Endothelial cell of hepatic sinusoid (primary cell): Measurements from ENCODE around the gene TAS1R3.

Experiments
- in situ Hi-C: cut with HindIII; loops from 2 replicates; pipeline ENCODE4 v1.10.0; 2017; ENCODE audit warnings: low sequenced_read_pairs

Gene TAS1R3

DNA sequence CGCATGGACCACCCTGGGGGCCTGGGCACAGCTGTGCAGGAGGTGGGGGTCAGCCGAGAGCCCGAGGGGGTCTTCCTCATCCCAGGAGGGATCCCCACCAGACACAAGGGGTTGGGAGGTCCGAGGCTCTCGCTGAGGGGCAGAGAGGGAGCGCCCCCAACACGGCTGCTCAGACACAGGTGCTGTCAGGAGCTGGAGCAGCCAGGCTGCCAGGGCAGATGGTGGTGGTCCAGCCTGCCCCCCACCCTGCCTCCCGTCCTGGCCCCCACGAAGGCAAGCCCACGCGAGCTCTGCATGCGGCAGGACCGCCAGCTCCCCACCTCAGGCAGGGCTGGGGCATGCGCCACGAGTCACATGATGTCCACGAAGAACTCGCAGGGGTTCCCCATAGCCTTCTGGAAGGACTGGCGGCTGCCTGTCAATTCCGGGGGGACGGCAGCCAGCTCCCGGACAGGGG lies 4.7 kb downstream of the TAS1R3 start:
- in situ Hi-C loops: no loop called here

DNA sequence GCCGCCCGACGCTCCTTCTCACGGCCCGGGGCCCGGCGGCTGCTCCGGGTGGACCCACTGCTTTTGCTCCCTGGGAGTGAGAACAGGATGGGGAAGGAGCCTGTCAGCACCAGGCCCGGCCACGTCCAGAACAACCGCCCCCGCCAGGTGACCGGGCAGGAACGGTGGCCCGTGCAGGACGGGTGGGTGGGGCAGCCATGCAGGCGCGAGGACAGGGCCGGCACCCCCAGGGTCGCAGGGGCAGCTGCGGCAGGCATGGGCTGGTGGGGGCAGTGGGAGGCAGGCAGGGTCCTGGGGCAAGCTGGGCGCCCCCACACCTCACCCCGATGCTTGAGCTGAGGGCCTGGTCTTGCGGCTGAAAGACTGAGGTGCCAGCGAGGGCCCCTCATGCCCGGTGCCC lies 5.4 kb downstream of the TAS1R3 start:
- in situ Hi-C loops: no loop called here

DNA sequence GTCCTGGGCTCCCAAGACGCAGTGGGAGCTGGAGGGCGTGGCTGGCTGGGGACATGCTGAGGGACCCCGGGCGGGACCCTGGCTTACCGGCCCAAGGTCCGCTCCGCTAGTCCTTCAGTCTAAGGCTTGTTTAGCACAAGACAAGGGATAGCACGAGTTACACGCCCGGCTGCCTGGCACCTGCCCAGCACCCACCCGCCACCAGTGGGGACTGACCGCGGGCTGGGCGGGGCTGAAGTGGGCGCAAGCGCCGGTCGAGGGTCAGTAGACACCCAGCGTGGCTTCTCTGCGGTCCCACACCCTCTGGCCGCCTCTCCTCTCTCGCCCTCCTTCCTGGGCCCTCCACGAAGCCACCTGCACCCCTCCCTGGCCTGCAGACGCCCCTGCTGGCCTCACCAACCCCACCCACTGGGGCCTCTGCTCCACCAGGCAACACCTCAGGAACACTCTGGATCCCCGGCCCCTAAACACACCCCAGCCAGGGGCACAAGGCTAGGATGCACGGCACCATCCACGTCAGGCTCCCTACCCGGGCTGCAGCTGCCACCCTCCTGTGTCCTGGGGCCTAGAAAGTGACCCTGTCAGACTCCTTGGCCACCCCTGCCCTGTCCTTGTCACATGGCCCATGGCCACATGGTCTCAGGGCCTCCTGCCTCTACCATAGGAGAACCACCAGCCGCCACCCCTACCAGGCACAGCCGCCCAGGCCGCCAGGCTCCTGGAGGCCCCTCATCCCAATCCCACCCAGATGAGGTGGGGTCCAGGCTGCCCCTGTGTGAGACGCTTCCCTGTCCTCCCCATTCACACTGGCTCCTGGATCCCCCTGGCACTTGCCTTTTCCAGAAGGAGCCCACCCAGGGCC lies 6.1 kb downstream of the TAS1R3 start:
- in situ Hi-C loops: no loop called here

DNA sequence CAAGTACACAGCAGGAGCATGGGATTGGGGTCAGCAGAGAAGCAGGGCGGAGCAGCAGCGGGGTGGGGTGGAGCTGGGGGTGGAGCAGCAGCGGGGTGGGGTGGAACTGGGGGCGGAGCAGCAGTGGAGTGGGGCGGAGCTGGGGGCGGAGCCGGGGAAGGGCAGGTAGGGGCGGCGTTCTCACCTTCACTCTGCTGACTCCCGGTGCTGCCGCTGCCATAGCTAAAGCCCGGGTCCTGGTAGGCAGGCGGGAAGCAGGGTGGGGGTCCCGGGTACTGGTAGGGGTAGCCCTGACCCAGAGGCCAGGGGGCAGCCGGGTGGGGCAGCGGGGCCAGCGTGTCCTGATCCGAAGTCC lies 6.7 kb downstream of the TAS1R3 start:
- in situ Hi-C loops: no loop called here

DNA sequence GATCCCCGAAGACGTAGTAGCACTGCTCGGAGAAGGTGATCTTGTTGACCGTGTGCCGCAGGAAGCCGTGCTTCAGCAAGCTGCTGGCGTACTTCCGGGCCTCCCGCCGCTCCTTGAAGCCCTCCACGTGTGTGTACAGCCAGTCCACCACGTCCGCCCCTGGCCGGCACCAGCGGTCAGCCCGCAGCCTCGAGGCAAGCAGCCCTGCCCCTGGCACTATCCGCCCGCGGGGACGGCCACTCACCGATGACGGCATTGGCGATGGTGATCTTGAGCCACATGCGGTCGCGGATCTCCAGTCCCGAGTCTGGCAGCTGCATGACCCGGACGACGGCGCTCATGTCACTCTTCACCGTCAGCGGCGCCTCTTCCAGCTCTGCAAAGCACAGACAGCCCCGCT lies 7.2 kb downstream of the TAS1R3 start:
- in situ Hi-C loops: no loop called here

DNA sequence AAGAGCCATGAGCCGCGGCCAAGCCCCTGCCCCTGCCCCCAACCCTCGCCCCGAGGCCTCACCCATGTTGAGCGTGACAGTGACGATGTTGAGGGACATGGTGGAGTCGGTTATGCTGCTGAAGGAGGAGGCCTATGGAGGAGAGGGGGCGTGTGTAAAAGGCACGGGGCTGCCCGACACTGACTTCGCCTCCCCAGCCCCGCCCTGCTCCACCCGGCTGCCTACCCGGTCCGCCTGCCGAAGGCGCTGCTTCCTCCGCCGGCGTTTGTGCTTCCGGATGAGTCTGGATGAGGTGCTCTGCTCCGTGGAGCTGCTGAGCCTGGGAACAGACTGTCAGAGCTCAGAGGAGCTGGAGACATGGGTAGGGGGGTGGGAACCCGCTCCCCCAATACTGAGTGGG lies 9.1 kb downstream of the TAS1R3 start:
- in situ Hi-C loops: no loop called here

DNA sequence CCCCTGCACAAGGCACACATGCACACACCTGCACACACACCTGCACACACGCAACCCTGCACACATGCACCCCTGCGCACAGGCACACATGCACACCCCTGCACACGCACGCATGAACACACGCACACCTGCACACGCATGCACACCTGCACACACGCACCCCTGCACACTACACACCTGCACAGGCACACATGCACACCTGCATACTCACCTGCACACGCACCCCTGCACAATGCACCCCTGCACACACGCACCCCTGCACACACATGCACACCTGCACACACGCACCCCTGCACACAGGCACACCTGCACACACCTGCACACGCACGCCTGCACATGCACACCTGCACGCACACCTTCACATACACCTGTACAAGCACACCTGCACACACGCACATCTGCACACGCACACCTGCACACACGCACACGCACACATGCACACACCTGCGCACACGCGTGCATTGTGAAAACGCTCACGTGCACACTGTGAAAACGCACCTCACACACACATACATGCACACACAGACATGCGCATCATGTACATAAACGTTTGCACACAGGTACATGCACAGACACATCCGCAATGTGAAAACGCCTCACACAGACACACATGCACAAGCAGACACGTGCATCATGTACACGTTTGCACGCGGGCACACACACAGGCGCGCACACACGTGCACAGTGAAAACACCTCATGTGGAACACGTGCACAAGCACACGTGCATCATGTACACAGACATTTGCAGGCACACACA lies 9.9 kb downstream of the TAS1R3 start:
- in situ Hi-C loops: no loop called here

DNA sequence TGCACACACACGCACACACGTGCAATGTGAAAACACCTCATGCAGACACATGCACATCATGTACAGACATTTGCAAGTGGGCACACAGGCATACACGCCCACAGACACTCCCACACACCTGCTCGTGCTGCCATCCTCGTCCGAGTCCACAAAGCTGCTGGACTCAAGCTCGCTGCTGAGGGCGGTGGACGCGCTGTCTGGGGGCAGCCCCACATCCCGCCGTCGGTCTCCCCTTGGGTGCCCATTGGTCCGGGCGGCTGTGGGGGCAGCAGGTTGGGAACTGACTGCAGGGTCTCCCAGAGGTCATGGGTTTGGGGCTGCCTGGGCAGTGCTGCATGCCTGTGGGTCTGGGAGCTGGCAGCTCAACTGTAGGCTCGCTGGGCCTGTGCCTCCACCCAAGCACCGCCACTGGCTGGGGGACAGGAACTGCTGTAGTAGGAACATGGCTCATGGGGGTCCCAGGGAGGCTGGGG lies 10.5 kb downstream of the TAS1R3 start:
- in situ Hi-C loops: no loop called here

DNA sequence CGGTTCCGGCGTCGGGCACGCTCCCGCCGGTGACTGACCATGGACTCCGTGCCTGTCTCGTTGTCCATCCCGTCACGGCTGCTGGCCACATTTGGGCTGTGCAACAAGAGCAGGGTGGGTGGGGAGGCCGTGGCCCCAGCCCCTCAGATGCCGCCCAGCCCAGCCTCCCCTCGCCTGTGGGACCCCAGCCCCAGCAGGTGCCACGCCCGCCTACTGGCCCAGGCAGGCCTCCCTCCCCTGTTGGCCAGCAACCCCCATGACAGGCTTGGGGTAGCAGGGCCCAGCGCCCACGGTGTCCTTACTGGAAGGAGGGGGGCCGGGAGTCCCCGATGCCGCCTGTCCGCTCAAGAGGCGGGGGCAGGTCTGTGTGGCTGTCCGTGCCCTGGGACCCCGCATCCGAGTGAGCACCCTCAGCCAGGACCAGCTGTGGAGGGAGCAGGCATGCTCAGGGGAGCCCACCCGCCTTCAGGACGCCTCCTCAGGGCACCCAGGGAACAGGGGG lies 11.0 kb downstream of the TAS1R3 start:
- in situ Hi-C loops: no loop called here

DNA sequence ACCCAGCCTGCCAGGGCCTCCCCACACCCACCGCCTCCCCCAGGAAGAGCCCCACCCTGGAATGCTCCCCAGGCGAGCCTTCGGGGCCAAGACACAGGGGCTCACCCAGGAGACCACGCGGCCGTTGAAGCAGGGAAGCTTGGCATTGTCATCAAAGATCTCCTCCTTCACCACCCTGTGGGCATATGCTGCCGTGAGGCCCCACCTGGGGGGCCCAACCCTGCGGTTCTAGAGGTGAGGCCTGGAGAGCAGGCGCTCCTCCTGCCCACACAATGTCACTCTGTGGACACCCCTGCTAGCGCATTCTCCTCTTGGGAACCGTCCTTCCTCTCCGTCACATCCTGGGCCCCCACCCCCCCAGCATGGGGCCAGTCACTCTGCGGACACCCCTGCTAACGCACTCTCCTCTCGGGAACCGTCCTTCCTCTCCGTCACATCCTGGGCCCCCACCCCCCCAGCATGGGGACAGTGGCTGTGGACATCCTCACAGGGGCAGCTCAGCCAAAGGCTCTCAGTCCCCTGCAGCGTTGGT lies 11.6 kb downstream of the TAS1R3 start:
- in situ Hi-C loops: no loop called here

DNA sequence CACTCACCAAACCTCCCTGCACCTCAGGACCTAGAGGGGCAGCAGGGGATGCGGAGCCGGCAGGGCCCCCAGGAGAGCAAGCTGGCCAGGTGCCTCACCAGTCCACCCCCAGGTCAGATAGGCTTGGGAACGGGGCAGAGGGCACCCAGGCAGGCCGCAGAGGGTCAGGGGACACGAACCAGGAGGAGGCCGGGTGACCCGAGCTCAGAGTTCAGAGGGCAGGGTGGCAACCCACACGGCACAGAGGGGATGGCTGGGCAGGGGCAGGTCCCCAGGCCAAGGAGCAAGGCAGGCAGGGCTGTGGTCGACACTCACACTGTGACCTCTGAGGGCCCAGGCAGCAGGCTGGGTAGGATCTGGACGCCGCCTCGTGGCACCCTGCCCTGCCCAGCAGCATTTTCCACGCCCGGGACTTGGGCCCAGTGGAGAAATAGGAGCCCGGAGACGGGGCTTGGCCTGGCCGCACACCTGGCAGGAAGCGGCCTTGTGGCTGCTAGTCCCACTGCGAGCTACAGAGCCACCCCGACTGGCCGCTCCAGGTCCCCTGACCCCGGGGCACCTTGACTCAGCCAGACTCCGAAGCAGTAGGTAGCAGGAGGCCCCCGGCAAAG lies 12.8 kb downstream of the TAS1R3 start:
- in situ Hi-C loops: no loop called here

DNA sequence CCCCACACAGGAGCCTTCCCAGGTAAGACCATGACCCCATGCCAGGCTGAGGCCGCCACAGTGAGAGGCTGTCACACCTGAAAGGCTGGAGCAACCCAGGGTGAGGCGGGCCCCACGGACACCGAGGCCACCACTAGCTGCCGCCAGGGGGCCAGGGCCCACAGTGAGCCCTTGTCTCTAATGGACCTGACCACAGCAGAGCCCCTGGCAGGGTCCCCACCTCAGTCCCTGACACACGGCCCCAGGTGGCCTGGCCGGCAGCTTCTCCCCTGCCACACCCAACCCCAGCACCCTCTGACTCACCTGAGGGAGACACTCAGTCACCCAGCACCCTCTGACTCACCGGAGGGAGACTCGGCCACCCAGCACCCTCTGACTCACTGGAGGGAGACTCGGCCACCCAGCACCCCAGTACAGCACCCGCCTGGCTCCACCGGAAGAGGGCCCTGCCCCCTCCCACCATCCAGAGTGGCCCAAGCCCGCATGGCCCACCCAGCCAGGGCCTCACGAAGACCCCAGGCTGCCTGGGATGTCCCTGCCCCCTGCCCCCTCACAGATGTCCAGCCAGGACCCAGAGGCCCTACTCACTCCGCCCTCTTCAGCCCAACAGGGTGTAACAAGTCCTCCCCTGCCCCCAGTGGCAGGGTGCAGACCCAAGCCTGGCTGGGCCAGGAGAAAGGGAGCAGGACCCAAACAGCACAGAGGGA lies 13.7 kb downstream of the TAS1R3 start:
- in situ Hi-C loops: no loop called here

DNA sequence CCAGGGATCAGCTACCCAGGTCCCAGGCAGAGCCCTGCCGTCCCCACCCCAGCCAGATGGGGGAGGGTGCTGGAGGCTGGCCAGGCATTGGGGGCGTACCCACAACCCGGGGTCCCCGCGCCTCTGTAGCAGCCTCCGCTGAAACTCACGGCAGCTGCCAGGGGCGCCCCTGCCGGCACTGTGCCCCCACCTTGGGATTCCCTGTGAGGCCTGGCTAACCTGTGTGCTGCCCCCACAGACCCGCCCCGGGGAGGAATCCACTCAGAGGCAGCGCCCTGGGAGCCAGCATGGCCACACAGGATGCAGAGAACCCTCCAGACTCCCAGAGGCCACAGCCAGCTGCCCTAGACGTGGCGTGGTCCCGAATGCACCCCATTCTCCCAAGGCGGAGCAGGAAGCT lies 14.3 kb downstream of the TAS1R3 start:
- in situ Hi-C loops: no loop called here

DNA sequence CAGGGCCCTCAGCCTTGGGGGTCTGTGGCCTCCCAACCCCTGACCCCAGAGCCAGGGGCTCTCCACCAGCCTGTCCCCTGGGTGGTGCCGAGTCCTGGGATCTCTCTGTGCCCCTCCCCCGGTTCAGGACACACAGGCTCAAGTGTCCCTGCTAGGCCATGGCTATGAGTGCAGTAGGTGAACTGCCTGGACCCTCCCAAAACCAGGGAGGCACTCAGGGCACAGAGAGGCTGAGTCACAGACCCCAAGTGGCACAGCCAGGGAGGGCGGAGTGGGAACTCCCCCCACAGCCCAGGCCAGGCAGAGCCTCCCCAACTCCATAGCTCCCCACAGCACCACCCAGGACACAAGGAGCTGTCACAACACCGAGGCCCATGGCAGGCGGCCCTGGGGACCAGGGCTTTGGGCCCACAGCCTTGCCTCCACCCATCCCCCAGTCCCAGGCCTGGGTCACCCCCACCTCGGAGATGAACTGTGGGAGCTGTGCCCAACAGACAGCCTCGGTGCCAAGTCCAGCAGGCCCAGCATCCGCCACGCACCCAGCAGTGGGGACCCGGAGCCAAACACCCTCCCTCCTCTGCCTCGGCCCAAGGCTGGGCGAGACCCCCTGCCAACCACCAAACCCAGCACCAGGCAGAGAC lies 14.9 kb downstream of the TAS1R3 start:
- in situ Hi-C loops: no loop called here

DNA sequence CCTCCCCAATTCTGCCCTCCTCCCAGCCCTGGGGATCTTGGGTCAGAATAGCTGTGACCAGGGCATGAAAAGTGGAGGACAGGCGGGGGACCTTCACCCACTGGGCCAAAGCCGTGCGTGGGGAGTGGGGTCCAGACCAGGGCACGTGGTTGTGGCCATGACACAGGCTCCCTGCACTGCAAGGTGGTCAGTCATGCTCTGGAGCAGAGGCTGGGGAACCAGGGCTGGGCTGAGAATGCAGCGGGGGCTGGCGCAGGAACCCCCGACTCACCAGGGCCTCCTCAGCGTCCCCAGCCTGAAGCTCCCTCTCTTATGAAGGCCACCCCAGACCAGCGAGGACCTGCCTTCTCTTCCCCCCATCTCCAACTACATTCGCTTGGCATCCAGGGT lies 15.4 kb downstream of the TAS1R3 start:
- in situ Hi-C loops: no loop called here

DNA sequence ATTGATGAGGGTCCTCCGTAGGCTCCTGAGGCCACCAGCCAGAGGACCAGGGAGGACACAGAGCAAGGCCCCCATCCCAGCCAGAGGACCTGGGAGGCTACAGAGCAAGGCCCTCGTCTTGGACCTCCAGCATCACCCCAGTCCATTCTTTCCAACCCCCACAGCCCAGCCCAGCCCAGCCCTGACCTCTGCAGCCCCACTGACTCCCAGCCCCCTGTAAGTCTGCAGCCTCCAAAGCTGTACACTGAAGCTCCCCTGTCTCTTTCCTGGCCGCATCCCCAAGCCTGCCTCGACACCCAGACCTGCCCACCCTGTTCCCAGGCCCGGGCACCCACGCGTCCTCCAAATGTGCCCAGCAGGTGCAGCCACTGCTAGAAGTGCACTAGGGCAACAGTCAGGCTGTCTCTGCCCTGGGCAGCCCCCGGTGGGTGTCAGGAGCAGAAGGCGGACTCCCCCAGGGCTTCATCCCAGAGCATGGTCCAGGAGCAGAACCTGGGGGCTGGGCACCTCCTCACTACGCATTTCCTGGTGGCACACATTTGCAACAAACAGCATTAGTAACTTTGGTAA lies 16.0 kb downstream of the TAS1R3 start:
- in situ Hi-C loops: no loop called here

DNA sequence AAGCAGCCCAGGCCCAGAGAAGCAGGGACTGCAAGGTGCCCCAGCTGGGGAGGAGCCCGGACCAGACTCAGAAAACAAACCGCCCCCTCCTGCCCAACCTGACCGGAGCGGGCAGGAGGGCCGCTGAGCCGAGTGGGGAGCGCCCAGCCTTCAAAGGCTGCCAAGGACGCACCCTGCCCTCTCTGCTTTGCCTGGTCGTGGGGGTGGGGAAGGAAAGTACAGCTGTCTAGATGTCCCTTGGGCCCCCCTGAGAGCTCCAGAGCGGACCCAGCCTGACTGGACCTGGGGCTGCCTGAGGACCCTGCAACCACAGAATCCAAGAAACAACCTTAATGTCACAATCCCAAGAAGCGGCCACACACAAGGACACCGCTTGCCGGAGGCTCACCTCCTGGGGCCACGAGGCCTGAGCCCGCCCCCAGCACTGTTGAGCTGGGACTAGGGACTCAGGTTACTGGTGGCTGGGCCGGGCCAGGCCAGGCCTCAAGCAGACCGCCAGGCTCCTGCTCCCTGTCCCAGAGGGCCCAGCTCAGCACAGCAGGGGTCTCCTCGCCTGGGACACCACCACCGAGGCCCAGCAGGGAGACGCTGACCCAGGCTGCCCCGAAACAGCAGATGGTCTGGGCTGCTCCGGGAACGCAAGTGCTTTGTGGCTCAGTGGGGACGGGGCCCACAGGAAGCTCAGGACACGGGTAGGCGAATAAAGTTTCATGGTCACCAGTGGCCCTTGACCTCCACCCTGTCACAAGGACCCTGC lies 16.8 kb downstream of the TAS1R3 start:
- in situ Hi-C loops: no loop called here

DNA sequence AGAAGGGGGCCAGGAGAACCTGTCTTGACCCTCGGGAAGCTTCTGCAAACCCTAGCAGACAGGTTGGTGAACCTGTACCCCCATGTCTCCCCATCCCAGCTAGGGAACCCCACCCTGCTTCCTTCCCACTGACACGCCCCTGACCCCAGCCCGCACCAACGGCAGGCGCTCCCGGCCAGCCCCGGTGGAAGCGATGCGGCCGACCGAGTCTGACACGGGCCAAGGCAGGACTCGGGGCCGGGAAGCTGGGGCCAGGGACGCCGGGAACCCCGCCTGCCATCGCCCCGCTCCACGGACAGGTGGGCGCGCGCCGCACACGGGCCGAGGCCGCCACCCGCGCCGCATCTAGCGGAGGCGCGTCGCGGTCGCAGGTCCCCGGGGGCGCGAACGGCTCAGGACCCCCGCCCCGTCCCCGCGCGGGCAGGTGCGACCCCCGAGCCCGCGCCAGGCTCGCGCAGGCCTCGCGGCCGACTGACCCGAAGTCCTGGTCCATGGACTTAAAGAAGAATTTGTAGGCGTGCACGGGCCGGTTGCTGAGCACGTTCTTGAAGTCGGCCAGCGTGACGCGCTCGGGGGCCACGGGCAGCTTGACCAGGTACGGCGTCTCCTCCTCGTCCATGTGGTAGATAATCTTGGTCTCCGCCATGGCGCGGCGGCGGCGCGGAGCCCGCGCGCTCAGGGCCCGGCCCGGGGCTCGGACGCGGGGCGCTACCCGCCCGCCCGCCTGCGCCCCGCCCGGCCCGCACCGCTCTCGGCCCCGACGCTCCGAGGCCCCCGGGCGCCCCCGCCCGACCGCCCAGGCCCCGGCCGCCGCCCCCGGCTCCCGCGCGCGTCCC lies 17.6 kb downstream of the TAS1R3 start:
- in situ Hi-C loops: no loop called here
